B cell (primary cell): ENCODE measurements around the gene OR6J1.
"Not testable (repeated sequence)": the region's sequence is repeated elsewhere in the genome, so short reads cannot be mapped to it uniquely, and the experiment has no call there.

Experiments
- EZH2 ChIP-seq: IDR thresholded peaks from 2 replicates; pipeline ENCODE4 v1.6.1; 2012; ENCODE audit warnings: borderline replicate concordance, low read depth, mild to moderate bottlenecking, moderate library complexity, low read length; ENCODE audit not compliant: insufficient read depth, poor library complexity, severe bottlenecking
- TF ChIP-seq, protein P1 (sequence below): fragments of 200-600 bp; IDR thresholded peaks from one replicate; pipeline ENCODE4 v1.8.0; 2022; ENCODE audit warnings: antibody characterized with exemption, mild to moderate bottlenecking

DNA sequence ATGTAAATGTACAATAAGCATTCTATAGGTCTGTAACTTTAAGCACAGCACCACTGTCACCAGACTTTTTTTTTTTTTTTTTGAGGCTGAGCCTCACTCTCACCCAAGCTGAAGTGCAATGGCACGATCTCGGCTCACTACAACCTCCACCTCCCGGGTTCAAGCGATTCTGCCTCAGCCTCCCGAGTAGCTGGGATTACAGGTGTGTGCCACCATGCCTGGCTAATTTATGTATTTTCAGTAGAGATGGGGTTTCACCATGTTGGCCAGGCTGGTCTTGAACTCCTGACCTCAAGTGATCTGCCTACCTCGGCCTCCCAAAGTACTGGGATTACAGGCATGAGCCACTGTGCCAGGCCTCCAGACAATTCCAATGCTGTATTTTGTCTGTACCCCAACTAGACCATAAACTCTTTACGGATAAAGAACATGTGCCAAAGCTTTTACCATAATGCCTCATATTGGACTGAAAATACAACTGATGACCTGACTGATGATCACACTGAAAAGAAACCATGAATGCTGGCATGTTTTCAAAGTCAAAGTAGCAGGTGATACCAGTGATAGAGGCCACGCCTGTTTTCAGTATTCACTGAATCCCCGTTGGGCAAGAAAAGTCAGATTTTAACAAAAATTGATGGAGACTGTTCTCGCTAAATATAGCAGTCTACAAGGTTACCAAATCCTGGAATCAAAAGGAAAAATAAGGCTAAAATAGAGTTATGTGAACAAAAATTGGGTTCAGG, 56.3 kb downstream of the OR6J1 start:
- TF ChIP-seq, protein P1, sequence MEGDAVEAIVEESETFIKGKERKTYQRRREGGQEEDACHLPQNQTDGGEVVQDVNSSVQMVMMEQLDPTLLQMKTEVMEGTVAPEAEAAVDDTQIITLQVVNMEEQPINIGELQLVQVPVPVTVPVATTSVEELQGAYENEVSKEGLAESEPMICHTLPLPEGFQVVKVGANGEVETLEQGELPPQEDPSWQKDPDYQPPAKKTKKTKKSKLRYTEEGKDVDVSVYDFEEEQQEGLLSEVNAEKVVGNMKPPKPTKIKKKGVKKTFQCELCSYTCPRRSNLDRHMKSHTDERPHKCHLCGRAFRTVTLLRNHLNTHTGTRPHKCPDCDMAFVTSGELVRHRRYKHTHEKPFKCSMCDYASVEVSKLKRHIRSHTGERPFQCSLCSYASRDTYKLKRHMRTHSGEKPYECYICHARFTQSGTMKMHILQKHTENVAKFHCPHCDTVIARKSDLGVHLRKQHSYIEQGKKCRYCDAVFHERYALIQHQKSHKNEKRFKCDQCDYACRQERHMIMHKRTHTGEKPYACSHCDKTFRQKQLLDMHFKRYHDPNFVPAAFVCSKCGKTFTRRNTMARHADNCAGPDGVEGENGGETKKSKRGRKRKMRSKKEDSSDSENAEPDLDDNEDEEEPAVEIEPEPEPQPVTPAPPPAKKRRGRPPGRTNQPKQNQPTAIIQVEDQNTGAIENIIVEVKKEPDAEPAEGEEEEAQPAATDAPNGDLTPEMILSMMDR = not testable (repeated sequence)
- not testable (repeated sequence) for TF ChIP-seq EZH2
